Measurements from ENCODE around the gene TEX101. TPM values are rescaled to one million over a fixed set of nuclear protein-coding genes. Genes with fewer than 3 reads are reported as not detected.
"Not testable (repeated sequence)": the region's sequence is repeated elsewhere in the genome, so short reads cannot be mapped to it uniquely, and the experiment has no call there.

The TEX101 gene
- total RNA-seq, 3 donors from 2014 or later (not counting 1 experiment from before 2014, with no cell fraction given) = 1.4 TPM; not detected in 2

GRCh38 chr19:43439709-43440063 is 25.0 kb downstream of the TEX101 start:
- Mint-ChIP-seq H3K27me3 (ENCODE audit: low read depth in 2 of 2) (no peaks in the 10 kb centered on the region), H3K4me1 (peaks cover 26 to 38% of the 10 kb centered on the region in 2 donors), H3K36me3 (no peaks in the 10 kb centered on the region), H3K9me3 (no peaks in the 10 kb centered on the region), H3K4me3 (no peak overlapping the region), H3K27ac (peak overlapping the region; percentile 88 to 93)
- no peaks in the 10 kb centered on the region for H3K36me3 ChIP-seq (ENCODE audit: control insufficient read depth, insufficient read depth, low read length)
- no peaks in the 10 kb centered on the region for H3K27me3 ChIP-seq (ENCODE audit: control insufficient read depth, insufficient read depth, low read length)
- no peak overlapping the region for H3K4me3 ChIP-seq (ENCODE audit: low read length)
- TF ChIP-seq CTCF (IDR thresholded peaks at IDR 0.05) = no peak
- no peak for ATAC-seq
- peak overlapping the region; percentile 55 for H3K27ac ChIP-seq (ENCODE audit: low read length)
- no peaks in the 10 kb centered on the region for H3K9me3 ChIP-seq (ENCODE audit: control insufficient read depth, insufficient read depth, low read length)
- no peak for DNase-seq
- H3K4me1 ChIP-seq (ENCODE audit: control insufficient read depth, insufficient read depth, low read length) = peaks cover 24% of the 10 kb centered on the region
- intact Hi-C loops (cut with micrococcal nuclease) = no loop called here

- Mint-ChIP-seq H3K27ac (peak overlapping the region; percentile 62 to 88), H3K4me3 (no peak overlapping the region), H3K9me3 (no peaks in the 10 kb centered on the region), H3K27me3 (ENCODE audit: low read depth in 2 of 2) (no peaks in the 10 kb centered on the region), H3K4me1 (peaks cover 26 to 38% of the 10 kb centered on the region in 2 donors), H3K36me3 (no peaks in the 10 kb centered on the region)
- Histone ChIP-seq H3K27ac (ENCODE audit: low read length) (no peak overlapping the region), H3K27me3 (ENCODE audit: control insufficient read depth, insufficient read depth, low read length) (no peaks in the 10 kb centered on the region), H3K4me3 (ENCODE audit: low read length) (no peak overlapping the region), H3K36me3 (ENCODE audit: control insufficient read depth, insufficient read depth, low read length) (no peaks in the 10 kb centered on the region), H3K4me1 (ENCODE audit: control insufficient read depth, insufficient read depth, low read length) (peaks cover 24% of the 10 kb centered on the region), H3K9me3 (ENCODE audit: control insufficient read depth, insufficient read depth, low read length) (no peaks in the 10 kb centered on the region)
- intact Hi-C loops (cut with micrococcal nuclease) = no loop called here
- TF ChIP-seq CTCF (IDR thresholded peaks at IDR 0.05) = no peak
- ATAC-seq (no peak), DNase-seq (no peak)
- WGBS (ENCODE audit: insufficient coverage) = 83% methylated on average over 2 of the region's 3 CpGs
These were observed 27.0 kb downstream of the TEX101 start for GRCh38 chr19:43441716-43442115.

- H3K4me3 ChIP-seq (ENCODE audit: low read length); intact Hi-C loops (cut with micrococcal nuclease); H3K27me3 ChIP-seq (ENCODE audit: control insufficient read depth, insufficient read depth, low read length); ATAC-seq; H3K36me3 ChIP-seq (ENCODE audit: control insufficient read depth, insufficient read depth, low read length); H3K27ac ChIP-seq (ENCODE audit: low read length); H3K4me1 ChIP-seq (ENCODE audit: control insufficient read depth, insufficient read depth, low read length); H3K9me3 ChIP-seq (ENCODE audit: control insufficient read depth, insufficient read depth, low read length); H3K36me3 Mint-ChIP-seq; H3K27me3 Mint-ChIP-seq (ENCODE audit: low read depth in 2 of 2); H3K9me3 Mint-ChIP-seq; DNase-seq; H3K4me3 Mint-ChIP-seq: not testable (repeated sequence)
- H3K27ac Mint-ChIP-seq = peak overlapping the region in 1 of 2 donors; percentile 79
- peaks cover 16 to 26% of the 10 kb centered on the region in 2 donors for H3K4me1 Mint-ChIP-seq
- WGBS (ENCODE audit: insufficient coverage) = 92% methylated on average over 9 of the region's 9 CpGs
These were observed 29.4 kb downstream of the TEX101 start for GRCh38 chr19:43444091-43444490.

- 88% methylated on average over 15 of the region's 15 CpGs for WGBS (ENCODE audit: insufficient coverage)
- H3K27me3 ChIP-seq (ENCODE audit: control insufficient read depth, insufficient read depth, low read length) = no peaks in the 10 kb centered on the region
- no peaks in the 10 kb centered on the region for H3K36me3 Mint-ChIP-seq
- no peaks in the 10 kb centered on the region for H3K36me3 ChIP-seq (ENCODE audit: control insufficient read depth, insufficient read depth, low read length)
- H3K27me3 Mint-ChIP-seq (ENCODE audit: low read depth in 2 of 2) = no peaks in the 10 kb centered on the region
- ATAC-seq (no peak), DNase-seq (no peak)
- H3K27ac Mint-ChIP-seq = peak overlapping the region in 1 of 2 donors; percentile 33
- no peak overlapping the region for H3K27ac ChIP-seq (ENCODE audit: low read length)
- H3K4me1 ChIP-seq (ENCODE audit: control insufficient read depth, insufficient read depth, low read length) = peaks cover 5% of the 10 kb centered on the region
- intact Hi-C loops (cut with micrococcal nuclease) = loop anchor here (5.0 kb wide), 1 partner anchor 153 kb away; the partner anchor contains the start of genes IRGQ and ZNF576
- no peak overlapping the region for H3K4me3 ChIP-seq (ENCODE audit: low read length)
- no peak for TF ChIP-seq CTCF (IDR thresholded peaks at IDR 0.05)
- H3K9me3 Mint-ChIP-seq = no peaks in the 10 kb centered on the region
- no peaks in the 10 kb centered on the region for H3K9me3 ChIP-seq (ENCODE audit: control insufficient read depth, insufficient read depth, low read length)
- H3K4me3 Mint-ChIP-seq = no peak overlapping the region
- H3K4me1 Mint-ChIP-seq = peaks cover 11 to 20% of the 10 kb centered on the region in 2 donors
These were observed 30.0 kb downstream of the TEX101 start for GRCh38 chr19:43444531-43445287.
